NT2/D1 (cell line): Measurements from ENCODE around the gene CHRNB2.

Experiments used
- SUZ12 ChIP-seq: IDR thresholded peaks from 2 replicates; pipeline ENCODE4 v1.6.1; 2011; ENCODE audit not compliant: insufficient read length, insufficient read depth; ENCODE audit errors: extremely low read depth
- YY1 ChIP-seq: IDR thresholded peaks from 2 replicates; pipeline ENCODE4 v1.6.1; 2011; ENCODE audit not compliant: insufficient read length, insufficient read depth

GRCh38 chr1:154620751-154621150, 53.2 kb downstream of the CHRNB2 start:
- TF ChIP-seq SUZ12, result no peak
- no peak for TF ChIP-seq YY1
